Measurements from ENCODE around the gene USP2.

The USP2 gene, protein sequence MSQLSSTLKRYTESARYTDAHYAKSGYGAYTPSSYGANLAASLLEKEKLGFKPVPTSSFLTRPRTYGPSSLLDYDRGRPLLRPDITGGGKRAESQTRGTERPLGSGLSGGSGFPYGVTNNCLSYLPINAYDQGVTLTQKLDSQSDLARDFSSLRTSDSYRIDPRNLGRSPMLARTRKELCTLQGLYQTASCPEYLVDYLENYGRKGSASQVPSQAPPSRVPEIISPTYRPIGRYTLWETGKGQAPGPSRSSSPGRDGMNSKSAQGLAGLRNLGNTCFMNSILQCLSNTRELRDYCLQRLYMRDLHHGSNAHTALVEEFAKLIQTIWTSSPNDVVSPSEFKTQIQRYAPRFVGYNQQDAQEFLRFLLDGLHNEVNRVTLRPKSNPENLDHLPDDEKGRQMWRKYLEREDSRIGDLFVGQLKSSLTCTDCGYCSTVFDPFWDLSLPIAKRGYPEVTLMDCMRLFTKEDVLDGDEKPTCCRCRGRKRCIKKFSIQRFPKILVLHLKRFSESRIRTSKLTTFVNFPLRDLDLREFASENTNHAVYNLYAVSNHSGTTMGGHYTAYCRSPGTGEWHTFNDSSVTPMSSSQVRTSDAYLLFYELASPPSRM

DNA sequence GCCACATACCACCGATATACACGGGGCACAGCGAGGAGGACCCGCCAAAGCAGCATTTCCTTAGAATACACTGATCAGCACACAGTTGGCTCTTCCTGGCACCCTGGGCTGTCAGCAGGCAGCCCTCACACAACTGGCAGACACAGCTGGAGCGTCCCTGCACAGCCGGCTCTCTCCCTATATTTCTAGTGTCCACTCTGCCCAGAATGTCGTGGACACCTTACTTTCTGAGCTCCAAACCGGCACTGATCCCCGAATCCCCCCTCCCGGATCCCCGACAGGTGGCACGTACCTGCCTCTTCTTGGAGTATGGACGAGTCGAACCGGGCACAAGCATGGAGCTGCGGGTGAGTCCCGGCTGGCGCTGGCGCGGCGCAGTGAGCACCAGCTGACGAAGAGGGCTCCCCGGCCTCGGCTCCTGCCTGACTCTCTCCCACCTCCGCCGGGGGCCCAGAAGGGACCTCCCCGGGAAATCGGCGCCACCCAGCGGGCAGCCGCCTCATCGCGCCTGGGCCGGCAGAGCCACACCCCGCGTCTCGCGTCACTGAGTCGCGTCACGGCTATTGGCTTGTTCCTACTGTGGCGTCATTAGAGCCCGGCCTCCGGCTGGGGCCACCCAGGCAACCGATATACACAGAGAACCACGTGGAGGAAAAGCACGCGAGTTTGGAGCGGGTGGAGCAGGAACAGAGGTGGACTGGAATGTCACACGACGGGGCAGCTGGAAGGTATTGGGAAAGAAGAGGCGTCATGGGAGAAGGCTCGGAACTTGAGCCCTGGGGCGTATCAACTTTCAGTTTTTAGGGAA, at the start of gene USP2:
USP2 (minus strand) TSS at position 510 of the 808 bp plus-strand sequence. CDS start 8,210 bp downstream, outside the sequence.
- DNase-seq (ENCODE audit: low read depth, low spot score): peak; percentile 98

DNA sequence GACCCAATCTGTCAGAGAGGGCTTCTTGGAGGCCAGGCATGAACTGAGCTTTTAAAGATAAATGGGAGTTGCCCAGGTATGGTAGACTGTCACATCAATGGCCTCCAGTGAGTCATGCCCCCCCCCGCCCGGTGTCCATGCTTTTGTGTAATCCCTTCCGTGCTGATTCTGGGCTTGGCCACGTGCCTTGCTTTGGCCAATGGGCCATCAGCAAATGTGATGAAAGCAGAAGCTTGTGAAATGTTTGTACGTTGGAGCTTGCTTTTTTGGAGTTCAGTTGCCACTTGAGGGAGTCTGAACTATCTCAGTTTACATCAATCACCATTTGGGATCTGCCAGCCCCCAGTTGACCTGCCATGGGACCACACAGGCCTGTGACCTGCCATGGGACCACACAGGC, 45.8 kb upstream of the USP2 start:
- no peak for DNase-seq (ENCODE audit: low read depth, low spot score)

DNA sequence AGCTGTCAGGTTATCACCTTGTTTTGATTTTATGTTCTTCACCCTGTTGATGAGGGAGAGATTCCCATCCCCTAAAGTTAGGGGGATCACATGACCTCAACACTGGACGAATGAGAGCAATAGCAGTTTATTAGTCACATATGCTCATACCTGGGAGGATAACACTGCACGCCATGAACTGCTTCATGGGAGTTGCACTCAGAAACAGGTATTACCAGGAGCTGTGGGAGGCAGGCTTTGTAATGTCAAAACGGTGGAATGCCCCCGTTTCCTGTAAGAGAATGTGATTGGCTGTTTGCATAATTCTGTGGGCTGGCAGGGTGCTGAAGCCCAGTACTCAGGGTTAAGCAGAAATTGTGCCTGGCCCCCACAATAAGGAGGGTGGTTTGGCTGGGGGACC, 44.7 kb upstream of the USP2 start:
- no peak for DNase-seq (ENCODE audit: low read depth, low spot score)

DNA sequence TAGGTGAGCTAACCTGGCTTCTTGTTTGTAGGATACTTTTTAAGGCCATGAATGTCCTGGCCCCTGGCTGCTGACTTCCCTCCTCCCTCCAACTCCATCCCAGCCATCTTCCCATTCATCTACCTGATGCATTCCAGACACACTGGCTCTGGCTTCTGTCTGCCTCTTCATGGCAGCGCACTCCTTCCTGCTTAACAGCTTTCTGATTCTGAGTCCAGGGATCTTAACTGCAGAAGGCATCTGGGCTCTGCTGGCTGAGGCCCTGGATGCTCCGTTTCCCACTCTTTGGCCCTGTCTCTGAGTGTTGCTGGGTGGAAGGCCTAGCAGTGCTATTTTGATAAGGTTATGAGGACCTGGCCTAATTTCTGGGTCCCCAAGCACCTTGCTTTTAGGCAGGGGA, 43.3 kb upstream of the USP2 start:
- DNase-seq (ENCODE audit: low read depth, low spot score): peak; percentile 75

DNA sequence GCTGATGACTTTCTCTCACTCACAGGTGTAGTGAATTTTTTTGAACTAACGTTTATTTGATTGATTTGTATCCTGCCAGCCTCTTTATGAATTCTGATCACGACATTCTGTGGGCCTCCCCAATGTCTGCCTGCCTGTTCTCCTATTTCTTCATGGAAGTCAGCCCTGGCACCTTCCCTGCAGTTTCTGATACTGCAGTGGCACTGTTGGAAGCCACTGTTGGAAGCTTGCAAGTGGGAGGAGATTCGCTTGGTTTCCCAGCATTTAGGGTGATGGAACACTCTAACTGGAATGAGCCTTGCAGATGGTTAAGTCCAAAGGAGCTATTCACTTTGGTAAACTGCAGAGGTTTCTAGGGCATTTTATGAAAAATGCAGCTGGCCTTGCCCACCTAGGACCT, 42.8 kb upstream of the USP2 start:
- no peak for DNase-seq (ENCODE audit: low read depth, low spot score)

DNA sequence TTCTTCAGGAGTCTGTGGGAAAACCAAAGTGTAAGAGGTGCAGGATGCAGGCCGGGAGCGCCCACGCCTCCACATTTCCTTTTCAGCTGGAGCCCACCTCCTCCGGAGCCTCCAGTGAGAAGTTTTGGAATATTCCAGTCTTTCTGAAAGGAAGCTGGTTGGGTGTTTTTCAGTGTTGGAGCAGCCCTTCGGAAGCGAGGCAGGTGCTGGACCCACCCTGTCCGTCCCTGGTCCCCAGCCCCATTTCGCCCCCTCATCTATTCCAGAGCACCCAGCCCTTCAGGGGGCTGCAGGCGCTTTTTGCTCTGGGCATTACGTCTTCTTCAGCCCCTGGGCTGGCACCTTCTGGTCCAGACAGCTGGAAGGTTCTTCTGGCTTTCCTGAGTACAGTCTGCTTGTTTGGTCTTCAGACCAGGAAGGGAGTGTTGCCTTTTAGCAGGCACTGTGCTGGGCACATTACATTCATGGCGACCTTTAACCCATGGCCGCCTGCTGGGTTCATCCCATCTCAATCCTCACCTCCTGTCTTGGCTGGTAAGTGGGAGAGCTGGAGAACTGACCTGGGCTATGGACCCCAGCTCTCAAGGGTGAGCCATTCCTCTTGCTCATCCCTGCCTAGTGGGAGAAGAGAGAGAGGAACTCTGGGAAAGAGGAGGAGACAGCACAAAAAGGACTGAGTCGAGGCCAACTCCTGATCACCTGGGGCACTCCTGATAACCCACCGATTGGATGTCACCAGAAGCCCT, 42.2 kb upstream of the USP2 start:
- DNase-seq (ENCODE audit: low read depth, low spot score): no peak

DNA sequence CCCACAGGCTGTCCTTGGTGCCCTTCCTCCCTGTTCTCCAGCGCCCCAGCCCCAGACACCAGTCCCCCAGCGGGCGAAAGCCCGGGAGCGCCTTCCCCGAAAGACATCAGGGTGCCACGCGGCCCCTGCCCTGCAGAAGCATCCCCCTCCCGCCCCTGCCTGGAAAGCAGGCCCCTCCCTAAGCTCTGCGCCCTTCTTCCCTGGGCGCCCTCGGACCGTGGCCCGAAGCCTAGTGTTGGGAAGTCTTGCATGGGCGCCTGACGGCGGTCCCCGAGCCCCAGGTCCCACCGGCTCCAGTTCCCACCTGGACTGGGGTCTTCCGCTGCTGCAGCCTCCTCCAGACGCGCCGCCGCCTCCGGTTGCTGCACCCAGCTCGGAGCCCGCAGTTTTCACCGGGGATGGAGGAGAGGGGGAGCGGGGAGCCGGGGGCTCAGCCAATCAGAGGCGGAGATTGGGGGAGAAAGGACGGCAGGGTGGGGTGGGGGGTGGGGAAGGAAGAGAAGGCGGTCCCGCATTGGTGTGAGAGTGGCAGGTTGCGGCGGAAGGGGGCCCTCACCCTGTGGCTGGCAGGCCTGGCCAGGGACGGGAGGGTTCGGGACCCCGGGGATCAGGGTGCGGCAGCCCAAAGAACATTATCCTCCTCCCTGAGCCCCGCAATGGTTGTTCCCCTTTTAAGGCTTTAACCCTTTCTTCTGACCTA, 41.5 kb upstream of the USP2 start, which contains the start of gene THY1:
THY1 (minus strand) TSS at position 364 of the 700 bp plus-strand sequence. CDS start 2,267 bp downstream, outside the sequence.
- peak; percentile 24 for DNase-seq (ENCODE audit: low read depth, low spot score)

DNA sequence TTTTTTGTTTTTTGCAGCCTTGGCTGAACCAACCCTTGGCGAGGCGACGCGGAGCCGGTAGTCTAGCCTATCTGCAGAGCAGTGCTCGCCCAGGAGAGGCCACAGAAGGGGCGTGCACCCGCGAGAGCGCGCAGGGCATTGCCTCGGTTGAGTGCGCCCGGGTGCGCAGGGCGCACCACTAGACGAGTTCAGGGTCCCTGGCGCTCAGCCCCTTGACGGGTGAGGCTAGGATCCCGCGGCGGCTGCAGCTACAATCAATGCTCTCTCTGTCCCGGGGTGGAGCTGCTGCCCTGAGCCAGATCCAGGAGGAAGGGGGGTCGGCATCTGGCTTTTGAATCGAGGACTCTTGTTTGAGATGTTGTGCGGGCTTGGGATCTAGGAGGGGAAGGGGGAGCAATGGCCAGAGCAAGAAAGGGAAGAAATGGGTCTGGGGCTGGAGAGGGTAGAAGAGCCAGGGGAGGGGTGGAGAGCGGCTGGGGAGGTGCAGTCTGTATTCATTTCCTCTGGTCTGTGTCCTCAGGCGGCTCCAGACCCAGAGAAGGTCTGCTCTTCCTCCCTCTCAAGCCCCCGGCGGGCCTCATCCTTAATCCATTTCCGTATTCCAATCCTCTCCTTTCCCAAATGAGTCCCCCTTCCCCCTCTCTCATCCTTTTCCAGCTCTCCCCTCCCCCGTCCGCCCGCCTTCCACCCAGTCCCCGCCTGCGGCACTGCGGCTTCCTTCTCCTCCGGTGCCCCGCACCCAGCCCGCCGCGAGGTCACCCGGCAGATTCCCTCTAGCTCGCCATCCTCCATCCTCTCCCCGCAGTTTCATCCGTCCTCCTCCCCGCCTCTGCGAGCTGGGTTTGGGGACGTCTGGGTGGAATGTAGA, 40.7 kb upstream of the USP2 start:
- DNase-seq (ENCODE audit: low read depth, low spot score): peak; percentile 62

DNA sequence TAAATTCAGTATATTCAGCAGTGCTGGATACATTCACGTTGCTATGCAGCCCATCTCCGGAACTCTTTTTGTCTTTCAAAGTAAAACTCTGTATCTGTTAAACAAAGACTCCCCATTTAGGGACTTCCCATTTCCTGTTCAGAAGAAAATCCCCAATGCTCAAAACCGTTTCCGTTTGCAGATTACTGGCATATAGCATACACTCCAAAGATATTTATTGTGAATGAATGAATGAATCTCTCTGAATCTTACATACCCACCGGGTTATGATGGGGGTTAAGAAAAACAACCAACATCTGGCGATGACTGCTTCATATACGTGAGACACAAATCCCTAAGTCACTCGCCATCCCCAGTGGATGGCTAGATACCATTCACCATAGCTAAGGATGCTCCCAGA, 39.9 kb upstream of the USP2 start:
- DNase-seq (ENCODE audit: low read depth, low spot score): no peak

DNA sequence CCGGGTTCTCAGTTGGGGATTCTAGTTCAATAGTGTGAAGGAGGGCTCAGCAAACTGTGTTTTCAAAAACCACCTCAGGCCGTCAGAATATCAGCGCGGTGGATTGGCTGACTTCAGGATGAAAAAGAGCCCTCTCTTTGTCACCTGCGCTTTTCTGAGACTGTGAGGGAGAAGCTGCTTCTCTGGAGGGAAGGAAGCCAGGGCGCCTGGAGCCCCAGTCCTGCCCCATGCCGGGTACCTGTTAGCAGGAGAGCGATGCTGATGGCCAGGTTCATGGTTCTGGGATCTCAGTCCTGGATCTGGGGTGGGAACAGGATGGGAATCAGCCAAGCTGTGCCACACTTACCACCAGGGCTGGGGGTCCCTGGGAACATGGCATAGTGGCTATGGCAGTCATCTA, 39.1 kb upstream of the USP2 start:
- DNase-seq (ENCODE audit: low read depth, low spot score): no peak

DNA sequence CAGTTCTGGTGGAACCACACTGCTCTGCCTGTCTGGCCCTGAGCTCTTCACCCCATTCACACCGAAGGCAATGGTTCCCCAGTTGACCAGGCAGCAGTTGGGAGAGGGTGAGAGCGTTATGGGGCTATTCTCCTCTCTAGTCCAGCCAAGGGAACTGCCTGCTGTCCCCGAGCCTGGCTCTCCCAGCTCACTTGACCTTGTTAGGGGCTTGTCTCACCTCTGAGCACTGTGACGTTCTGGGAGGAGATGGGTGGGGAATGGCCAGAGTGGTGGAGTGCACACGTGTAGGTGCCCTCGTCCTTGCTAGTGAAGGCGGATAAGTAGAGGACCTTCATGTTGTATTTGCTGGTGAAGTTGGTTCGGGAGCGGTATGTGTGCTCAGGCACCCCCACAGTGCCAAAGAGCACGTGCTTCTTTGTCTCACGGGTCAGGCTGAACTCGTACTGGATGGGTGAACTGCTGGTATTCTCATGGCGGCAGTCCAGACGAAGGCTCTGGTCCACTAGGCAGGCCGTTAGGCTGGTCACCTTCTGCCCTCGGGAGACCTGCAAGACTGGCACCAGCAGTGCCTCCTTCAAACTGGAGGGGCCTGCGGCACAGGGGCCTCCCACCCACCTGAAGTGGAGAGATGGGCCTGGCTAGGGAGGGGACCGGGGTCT, 38.5 kb upstream of the USP2 start:
- no peak for DNase-seq (ENCODE audit: low read depth, low spot score)

DNA sequence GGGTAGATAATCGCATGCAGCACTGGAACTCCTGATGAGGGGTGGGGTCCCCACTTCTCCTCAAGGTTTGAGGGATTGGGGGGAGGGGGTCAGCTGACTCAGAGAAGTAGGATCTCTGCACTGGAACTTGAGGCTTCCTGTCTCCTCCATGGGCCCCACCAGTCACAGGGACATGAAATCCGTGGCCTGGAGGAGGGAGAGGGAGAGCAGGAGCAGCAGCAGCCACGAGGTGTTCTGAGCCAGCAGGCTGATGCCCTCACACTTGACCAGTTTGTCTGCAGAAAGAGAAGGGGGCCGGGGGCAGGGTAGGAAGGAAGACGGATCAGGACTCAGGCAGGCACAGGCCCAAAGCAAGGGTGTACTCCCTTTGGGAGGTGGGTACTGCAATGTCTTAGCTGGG, 37.8 kb upstream of the USP2 start:
- no peak for DNase-seq (ENCODE audit: low read depth, low spot score)

DNA sequence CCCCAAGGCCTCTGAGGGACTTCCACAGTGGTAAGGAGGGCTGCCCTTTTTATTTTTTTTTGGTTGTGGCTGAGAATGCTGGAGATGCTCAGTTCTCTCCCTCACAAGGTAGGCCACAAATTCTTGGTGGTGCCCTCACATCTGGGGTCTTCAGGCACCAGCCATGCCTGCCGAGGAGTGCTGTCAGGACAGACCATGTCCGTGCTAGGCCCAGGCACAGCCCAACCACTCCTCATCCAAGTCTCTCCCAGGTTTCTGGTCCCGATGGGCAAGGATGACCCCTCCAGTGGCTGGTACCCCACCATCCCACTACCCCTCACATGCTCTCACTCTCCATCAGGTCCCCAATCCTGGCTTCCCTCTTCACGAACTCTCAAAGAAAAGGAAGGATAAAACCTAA, 37.3 kb upstream of the USP2 start:
- DNase-seq (ENCODE audit: low read depth, low spot score): no peak

DNA sequence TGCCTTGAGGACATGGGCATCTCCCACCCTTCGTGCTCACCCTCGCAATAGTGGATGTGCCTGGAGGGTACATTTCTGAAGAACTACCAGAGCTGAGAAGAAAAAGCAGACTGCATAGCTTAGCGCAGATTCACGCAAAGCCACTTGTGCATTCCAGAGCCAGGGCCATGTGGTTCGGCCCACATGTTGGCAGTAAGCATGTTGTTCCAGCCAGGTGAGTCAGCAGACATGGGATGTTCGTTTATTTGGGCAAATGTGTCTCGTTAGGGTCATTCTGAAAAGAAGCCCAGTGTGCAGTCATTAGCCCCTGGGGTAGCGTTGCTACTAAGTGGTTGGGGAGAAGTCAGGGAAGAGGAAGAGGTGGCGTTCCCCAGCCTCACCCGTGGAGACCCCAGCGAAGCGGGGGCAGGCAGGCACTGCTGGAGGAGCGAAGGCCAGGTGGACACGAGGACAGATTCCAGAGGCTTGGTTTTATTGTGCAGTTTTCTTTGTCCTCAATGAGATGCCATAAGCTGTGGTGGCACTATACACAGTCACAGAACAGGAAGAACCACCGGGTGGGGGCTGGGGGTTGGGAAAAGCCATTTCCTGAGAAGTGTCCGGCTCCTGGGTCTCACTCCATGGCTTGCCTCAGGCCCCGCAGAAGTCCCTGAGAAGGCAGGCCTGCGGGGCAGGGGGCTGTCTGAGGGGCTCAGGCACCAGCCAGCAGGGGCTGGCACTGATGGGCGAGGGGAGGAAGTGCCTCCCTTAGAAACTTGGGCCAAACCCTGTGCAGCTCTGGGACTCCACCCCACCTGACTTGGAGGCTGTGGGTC, 36.4 kb upstream of the USP2 start:
- no peak for DNase-seq (ENCODE audit: low read depth, low spot score)

DNA sequence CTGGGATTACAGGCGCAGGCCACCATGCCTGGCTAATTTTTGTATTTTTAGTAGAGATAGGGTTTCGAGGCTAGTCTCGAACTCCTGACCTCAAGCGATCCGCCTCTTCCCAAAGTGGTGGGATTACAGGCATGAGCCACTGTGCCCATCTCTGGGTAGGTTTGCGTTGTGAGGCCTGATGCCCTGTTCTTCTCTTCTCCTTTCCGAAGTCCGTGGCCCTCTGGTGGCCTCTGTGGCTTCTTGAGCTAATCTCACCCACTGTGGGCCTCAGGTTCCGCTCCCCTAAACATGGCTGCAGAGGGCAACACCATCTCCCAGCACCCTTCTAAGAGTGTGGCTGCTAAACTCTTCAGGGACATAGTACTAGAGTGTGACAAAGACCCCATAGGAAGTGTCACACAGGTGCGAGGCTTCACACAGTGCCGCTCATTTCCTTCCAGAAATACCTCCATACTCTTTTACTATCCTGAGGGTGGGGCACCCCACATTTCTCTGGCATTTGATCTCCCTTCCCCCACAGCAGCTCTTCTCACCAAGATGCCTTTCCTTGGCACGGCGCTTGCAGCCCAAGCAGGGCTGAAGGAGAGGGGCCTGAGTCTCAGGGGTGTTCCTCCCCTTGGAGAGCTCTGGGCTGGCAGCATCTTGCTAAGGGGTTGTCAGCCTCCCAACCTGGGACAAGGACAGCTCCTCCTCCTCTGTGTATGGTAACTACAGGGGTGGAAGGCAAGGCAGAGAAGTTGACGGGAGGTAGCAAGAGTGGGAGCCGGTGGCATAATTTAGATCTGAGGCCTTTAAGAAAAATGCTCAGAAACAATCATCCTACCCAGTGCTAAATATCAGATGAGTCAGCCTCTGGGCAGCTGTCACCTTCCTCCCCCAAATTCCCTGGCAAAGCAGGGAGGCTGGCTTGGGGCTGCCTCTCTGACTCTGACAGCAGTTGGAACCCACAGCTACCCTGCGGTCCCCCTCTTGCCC, 35.4 kb upstream of the USP2 start:
- DNase-seq (ENCODE audit: low read depth, low spot score): no peak

DNA sequence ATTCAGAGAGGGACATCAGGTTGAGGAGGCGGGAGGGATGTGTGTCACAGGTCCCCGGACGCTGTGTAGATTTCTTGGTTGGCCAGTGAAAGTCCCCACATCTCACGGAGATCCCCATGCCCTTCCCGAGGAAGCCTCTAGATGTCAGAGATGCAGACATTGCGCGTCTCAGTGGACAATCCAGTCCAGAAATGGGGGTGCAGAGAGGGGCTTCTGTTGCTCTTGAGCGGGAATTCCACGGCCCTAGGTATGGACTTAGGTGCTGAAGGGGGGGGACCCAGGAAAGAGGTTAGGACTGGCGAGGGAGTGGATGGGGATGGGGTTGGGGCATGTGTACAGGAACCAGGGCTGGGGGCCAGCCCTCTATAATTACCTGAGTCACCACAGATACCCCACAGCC, 34.5 kb upstream of the USP2 start:
- no peak for DNase-seq (ENCODE audit: low read depth, low spot score)

DNA sequence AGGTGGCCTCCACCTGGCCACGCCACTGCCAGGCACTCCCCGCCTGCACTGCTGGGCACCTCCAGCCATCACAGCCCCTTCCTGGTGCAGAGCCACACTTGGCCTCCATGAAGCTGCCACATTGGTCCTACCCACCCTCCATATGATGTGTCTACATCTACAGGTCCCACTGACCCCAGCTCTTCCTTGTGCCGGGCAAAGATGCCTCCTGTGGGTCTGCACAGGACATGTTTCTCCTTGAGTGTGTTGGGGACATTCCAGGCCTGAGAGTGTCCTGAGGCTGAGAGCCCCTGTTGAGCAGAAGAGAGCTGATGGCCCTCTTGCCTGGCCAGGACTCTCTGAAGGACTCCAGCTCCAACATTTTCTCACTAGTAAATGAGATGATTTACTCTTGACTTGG, 34.0 kb upstream of the USP2 start:
- DNase-seq (ENCODE audit: low read depth, low spot score): no peak

DNA sequence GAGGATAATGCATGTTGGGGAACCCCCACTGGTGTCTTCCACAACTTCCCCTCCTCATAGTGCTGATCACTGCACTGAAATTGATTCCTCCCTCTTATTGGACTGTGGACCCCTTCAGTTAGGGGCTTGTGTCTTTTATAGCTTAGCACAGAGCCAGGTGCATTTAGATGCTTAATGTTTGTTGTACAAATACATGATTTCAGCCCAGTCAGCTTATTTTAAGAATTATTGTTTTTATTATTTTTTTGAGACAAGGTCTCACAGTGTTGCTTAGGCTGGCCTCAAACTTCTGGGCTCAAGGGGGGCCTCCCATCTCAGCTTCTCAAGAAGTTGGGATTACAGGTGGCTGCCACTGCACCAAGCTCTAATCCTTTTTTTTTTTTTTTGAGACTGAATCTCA, 33.2 kb upstream of the USP2 start:
- no peak for DNase-seq (ENCODE audit: low read depth, low spot score)

All from ELF-1 (cell line).